PC-3 (cell line): Measurements from ENCODE around the gene ICE1. TPM values are rescaled to one million over a fixed set of nuclear protein-coding genes. Genes with fewer than 3 reads are reported as not detected.

Source experiments
- ATAC-seq: fragments of 200-7000 bp; cut with Tn5 transposase; 2 replicates; pipeline ENCODE4 v1.9.1; 2020; ENCODE audit warnings: mild to moderate bottlenecking, moderate library complexity
- BruUV-seq: library from RNA; stranded (reverse); fragments of 400-500 nt; replicated peaks from 2 replicates; lab custom pipeline; 2021; lab: Mats Ljungman, UMichigan
- CTCF ChIA-PET: fragments of 300-600 bp; sonication (Branson Sonifier 250); formaldehyde crosslinking; loops from one replicate; lab custom pipeline; 2022; ENCODE audit warnings: antibody characterized with exemption; lab: Charles Lee
- POLR2A ChIA-PET: fragments of 300-600 bp; sonication (Branson Sonifier 250); formaldehyde crosslinking; loops from one replicate; lab custom pipeline; 2022; ENCODE audit warnings: antibody characterized with exemption; ENCODE audit not compliant: unreplicated experiment; lab: Charles Lee
- DNase-seq: peaks from one replicate; pipeline ENCODE4 v3.0.0-alpha.2; 2015
- H2AFZ ChIP-seq: fragments of 300-600 bp; sonication (generic); 2 replicates; pipeline ENCODE4 v1.6.0; 2016; ENCODE audit warnings: antibody characterized with exemption, low read length
- H3F3A ChIP-seq: fragments of 300-600 bp; sonication (generic); one replicate; pipeline ENCODE4 v1.6.0; 2017; ENCODE audit warnings: antibody characterized with exemption, low read length, control low read depth, mild to moderate bottlenecking; ENCODE audit not compliant: unreplicated experiment
- H3K27ac ChIP-seq: fragments of 300-600 bp; sonication (generic); 2 replicates; pipeline ENCODE4 v1.5.1; 2016; ENCODE audit warnings: mild to moderate bottlenecking, low read length
- H3K27me3 ChIP-seq: fragments of 300-600 bp; sonication (generic); 2 replicates; pipeline ENCODE4 v1.6.1; 2016; ENCODE audit warnings: low read length, mixed read lengths
- H3K36me3 ChIP-seq: fragments of 300-600 bp; sonication (generic); 2 replicates; pipeline ENCODE4 v1.6.1; 2016; ENCODE audit warnings: low read depth, mixed run types, low read length, mixed read lengths
- H3K4me1 ChIP-seq: fragments of 300-600 bp; sonication (generic); 2 replicates; pipeline ENCODE4 v1.5.1; 2016; ENCODE audit warnings: low read length; ENCODE audit not compliant: insufficient read depth
- H3K4me2 ChIP-seq: fragments of 300-600 bp; sonication (generic); 2 replicates; pipeline ENCODE4 v1.6.0; 2016; ENCODE audit warnings: low read length
- H3K4me3 ChIP-seq: fragments of 300-600 bp; sonication (generic); 2 replicates; pipeline ENCODE4 v1.5.1; 2016; ENCODE audit warnings: mild to moderate bottlenecking, low read length, mixed read lengths
- H3K79me2 ChIP-seq: fragments of 300-600 bp; sonication (generic); 2 replicates; pipeline ENCODE4 v1.6.1; 2017; ENCODE audit warnings: low read length, mixed read lengths
- H3K9ac ChIP-seq: fragments of 300-600 bp; sonication (generic); 2 replicates; pipeline ENCODE4 v1.6.0; 2016; ENCODE audit warnings: mild to moderate bottlenecking, low read length
- H3K9me2 ChIP-seq: fragments of 300-600 bp; sonication (generic); replicated peaks from 2 replicates; pipeline ENCODE4 v1.6.1; 2016; ENCODE audit warnings: mixed run types, low read length, mixed read lengths
- H3K9me3 ChIP-seq: fragments of 300-600 bp; sonication (generic); 2 replicates; pipeline ENCODE4 v1.6.1; 2016; ENCODE audit warnings: low read length, mixed read lengths
- H4K20me1 ChIP-seq: fragments of 300-600 bp; sonication (generic); 2 replicates; pipeline ENCODE4 v1.6.1; 2016; ENCODE audit warnings: low read length, mixed read lengths
- CTCF ChIP-seq: fragments of 300-600 bp; sonication (generic); conservative IDR thresholded peaks from 2 replicates; pipeline ENCODE4 v1.5.1; 2017; ENCODE audit warnings: antibody characterized with exemption, low read depth, mild to moderate bottlenecking, low read length
- EZH2 ChIP-seq: fragments of 300-600 bp; sonication (generic); IDR thresholded peaks from one replicate; pipeline ENCODE4 v1.6.1; 2017; ENCODE audit warnings: antibody characterized with exemption, mild to moderate bottlenecking, low read length; ENCODE audit not compliant: unreplicated experiment
- EZH2phosphoT487 ChIP-seq: fragments of 300-600 bp; sonication (generic); IDR thresholded peaks from 2 replicates; pipeline ENCODE4 v1.6.1; 2018; ENCODE audit warnings: mild to moderate bottlenecking, antibody characterized with exemption, low read length, borderline replicate concordance
- intact Hi-C: fragments of 100-400 bp; cut with micrococcal nuclease; formaldehyde crosslinking; loops from 2 replicates; pipeline ENCODE4 v1.9.0; 2023
- total RNA-seq: library from RNA; depleted of rRNA; stranded (reverse); fragments of >200 nt; gene quantifications from 2 replicates; pipeline ENCODE4 v1.2.3, GENCODE V29; 2014

Gene ICE1
- total RNA-seq, 1 experiment from 2014 or later: 21.9 TPM

- H3K9ac ChIP-seq: no peak overlapping the region
- ATAC-seq (no peak), DNase-seq (no peak)
- H4K20me1 ChIP-seq: peaks cover 15% of the 10 kb centered on the region
- TF ChIP-seq EZH2: no peak
- no peak for TF ChIP-seq EZH2phosphoT487
- no peak for TF ChIP-seq CTCF
- H3K9me2 ChIP-seq: no peaks in the 10 kb centered on the region
- POLR2A ChIA-PET: interaction anchor here (0.5 kb wide), 1 partner anchor 15 kb away, joined by 4 read pairs; the partner anchor contains the start of gene ICE1
- H3K36me3 ChIP-seq: peaks cover 16% of the 10 kb centered on the region
- intact Hi-C loops: no loop called here
- H3K27me3 ChIP-seq: no peaks in the 10 kb centered on the region
- no peak overlapping the region for H3K4me3 ChIP-seq
- H3K79me2 ChIP-seq: peaks cover 47% of the 10 kb centered on the region
- H3K4me2 ChIP-seq: no peak overlapping the region
- H3K27ac ChIP-seq: no peak overlapping the region
- no peaks in the 10 kb centered on the region for H3K4me1 ChIP-seq
- BruUV-seq: no TSS peak
- H3F3A ChIP-seq: no peaks in the 10 kb centered on the region
- H2AFZ ChIP-seq: no peak overlapping the region
- no peaks in the 10 kb centered on the region for H3K9me3 ChIP-seq
- CTCF ChIA-PET: no interaction called here
Observed at GRCh38 chr5:5437227-5438172, 15.0 kb downstream of the ICE1 start.

DNA sequence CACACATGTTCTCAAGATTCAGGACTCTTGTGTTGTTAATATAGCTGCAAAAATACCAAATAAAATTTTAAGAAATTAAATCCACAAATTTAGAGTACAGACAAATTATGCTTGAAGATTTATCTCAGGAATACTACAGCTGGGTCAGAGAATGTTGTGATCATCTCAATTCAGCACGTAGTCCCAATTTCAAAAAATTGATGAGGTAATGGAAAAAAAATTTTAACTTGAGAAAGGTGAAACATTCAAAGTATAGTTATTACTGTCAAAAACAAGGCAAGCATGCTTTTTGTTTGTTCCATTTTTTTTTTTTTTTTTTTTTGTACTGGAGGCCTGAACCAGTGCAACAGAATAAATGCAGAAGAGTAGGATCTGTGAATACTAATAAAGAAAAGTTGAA lies 29.4 kb downstream of the ICE1 start:
- H2AFZ ChIP-seq: no peak overlapping the region
- H3K79me2 ChIP-seq: no peaks in the 10 kb centered on the region
- no peak overlapping the region for H3K9ac ChIP-seq
- intact Hi-C loops: no loop called here
- no peaks in the 10 kb centered on the region for H3K4me1 ChIP-seq
- no peaks in the 10 kb centered on the region for H4K20me1 ChIP-seq
- H3K4me3 ChIP-seq: no peak overlapping the region
- ATAC-seq: no peak
- H3K9me2 ChIP-seq: no peaks in the 10 kb centered on the region
- CTCF ChIA-PET: no interaction called here
- H3K4me2 ChIP-seq: no peak overlapping the region
- POLR2A ChIA-PET: no interaction called here
- peaks cover 37% of the 10 kb centered on the region for H3K36me3 ChIP-seq
- no peak for DNase-seq
- no peak overlapping the region for H3K27ac ChIP-seq
- BruUV-seq: no TSS peak
- H3F3A ChIP-seq: no peaks in the 10 kb centered on the region
- H3K27me3 ChIP-seq: no peaks in the 10 kb centered on the region
- H3K9me3 ChIP-seq: no peaks in the 10 kb centered on the region
- TF ChIP-seq EZH2phosphoT487: no peak

GRCh38 chr5:5453131-5453530 lies 30.7 kb downstream of the ICE1 start:
- ChIA-PET CTCF (no interaction called here), POLR2A (no interaction called here)
- no peaks in the 10 kb centered on the region for H3K27me3 ChIP-seq
- H3K36me3 ChIP-seq: peaks cover 40% of the 10 kb centered on the region
- H3K27ac ChIP-seq: no peak overlapping the region
- H3K4me2 ChIP-seq: no peak overlapping the region
- no peaks in the 10 kb centered on the region for H3K9me2 ChIP-seq
- no peak overlapping the region for H3K9ac ChIP-seq
- no peak overlapping the region for H3K4me3 ChIP-seq
- intact Hi-C loops: no loop called here
- no peak overlapping the region for H2AFZ ChIP-seq
- no peaks in the 10 kb centered on the region for H3K9me3 ChIP-seq
- H3F3A ChIP-seq: no peaks in the 10 kb centered on the region
- no peaks in the 10 kb centered on the region for H3K79me2 ChIP-seq
- no peak for TF ChIP-seq EZH2
- TF ChIP-seq CTCF: no peak
- no peak for TF ChIP-seq EZH2phosphoT487
- DNase-seq (no peak), ATAC-seq (no peak)
- no peaks in the 10 kb centered on the region for H3K4me1 ChIP-seq
- no peaks in the 10 kb centered on the region for H4K20me1 ChIP-seq
- BruUV-seq: no TSS peak
